CD4-positive, alpha-beta T cell treated with Interferon gamma for 1 hour (primary cell): ENCODE measurements around the gene TMEM187.
"Not testable (repeated sequence)": the region's sequence is repeated elsewhere in the genome, so short reads cannot be mapped to it uniquely, and the experiment has no call there.

Experiments
- DNase-seq: peaks from one replicate; pipeline ENCODE4 v3.0.0-alpha.2; 2020

The TMEM187 gene

DNA sequence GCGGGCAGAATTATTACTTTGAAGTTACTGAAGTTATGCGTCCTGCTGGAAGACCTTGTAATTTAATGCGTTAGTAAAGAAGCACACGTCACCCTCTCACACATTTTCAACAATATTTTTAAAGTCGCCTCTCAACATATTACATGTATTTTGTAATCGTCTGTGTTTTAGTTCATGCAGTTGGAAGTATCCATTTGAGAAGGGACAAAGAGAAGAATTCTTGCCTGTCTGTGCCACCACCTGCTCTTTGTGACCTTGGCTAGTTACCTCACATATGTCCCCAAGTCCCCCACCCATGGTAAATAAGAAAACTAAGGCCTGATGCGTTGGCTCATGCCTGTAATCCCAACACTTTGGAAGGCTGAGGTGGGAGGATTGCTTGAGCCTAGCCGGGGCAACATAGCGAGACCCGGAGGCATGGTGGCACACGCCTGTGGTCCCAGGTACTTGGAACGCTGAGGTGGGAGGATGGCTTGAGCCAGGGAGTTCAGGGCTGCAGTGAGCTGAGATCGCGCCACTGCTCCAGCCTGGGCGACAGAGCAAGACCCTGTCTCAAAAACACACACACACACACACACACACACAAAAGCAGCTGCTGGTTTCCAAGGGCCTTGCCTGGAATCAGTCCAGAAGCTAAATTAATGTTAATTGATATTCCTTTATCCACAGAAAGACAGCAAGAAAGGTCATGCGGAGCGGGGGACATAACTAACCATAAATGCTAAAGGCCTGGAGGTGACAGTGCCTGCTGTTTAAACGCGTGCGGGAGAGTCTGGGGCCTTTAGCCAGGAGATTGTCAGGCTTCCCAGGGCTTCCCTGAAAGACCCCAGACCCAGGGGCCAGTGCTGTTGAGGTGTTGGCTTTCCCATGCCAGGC lies 811 bp downstream of the TMEM187 start:
- DNase-seq, result no peak

DNA sequence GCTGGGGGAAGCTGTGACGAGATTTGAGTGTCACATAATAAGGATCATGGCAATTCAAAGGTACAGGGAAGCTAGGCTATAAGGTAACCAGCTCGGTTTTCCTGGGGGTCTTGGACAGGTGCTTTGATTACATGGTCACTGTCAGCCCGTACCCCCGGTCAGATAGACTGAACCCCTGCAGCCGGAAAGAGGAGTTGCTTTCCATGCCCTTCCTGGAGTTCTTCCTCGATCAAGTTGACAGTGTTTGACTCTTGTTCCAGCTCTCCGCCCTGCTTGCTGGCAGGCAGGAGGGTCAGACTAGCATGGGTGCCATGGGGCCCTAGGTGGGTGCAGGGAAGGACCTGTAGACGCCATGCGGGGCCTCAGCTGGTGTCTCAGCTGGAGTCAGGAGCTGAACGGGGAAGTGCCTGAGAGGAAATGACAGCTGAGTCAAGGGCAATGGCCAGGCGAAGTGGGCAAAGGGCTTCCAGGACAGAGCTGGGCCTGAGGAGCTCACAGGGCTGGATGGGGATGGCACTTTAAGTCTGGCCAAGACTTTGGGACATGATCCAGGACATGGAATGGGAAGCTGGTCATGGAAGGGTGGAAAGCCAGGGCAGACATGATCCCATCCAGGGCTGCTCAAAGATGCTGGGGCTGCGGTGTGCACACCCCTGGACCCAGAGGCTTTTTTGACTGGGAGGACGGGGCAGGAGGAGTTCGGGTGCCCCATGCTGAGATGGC lies 1.6 kb downstream of the TMEM187 start:
- DNase-seq, result no peak

DNA sequence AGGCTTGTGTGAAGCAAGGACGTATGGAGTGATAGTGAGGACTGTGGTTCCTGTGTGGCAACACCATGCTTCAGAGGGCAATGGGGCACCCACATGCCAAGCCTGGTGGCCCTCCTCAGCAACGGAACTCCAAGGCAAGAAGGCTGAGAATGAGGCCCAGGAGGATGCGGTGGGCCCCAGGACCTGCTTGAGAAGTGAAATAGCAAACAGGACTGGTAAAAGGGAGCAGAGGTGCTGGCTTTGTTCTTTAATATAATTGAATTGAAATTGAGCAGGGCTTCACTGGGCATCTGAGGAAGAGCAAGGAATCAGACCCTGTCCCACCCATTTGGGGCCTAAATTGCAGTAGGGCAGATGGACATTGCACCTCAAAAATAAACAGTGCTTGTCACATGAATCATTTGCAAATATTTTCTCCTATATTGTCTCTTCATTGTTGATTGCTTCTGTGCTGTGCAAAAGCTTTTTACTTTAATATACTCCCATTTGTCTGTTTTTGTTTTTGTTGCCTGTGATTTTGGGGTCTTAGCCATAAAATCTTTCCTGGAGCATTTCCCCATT lies 2.3 kb downstream of the TMEM187 start:
- no peak for DNase-seq

DNA sequence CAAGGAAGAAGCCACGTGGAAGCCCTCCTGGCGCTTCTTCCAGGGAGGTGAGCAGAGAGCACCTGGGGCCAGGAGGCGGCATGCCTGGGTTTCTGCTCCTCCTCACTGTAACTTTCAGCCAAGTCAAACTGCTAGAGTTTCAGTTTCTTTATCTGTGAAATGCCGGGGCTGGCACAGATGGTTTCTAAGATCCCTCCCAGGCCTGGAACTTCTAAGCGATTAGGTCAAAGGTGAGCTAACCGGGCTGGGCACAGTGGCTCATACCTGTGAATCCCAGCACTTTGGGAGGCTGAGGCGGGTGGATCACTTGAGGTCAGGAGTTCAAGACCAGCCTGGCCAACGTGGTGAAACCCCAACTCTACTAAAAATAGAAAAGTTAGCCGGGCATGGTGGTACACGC lies 7.8 kb downstream of the TMEM187 start:
- not testable (repeated sequence) for DNase-seq

DNA sequence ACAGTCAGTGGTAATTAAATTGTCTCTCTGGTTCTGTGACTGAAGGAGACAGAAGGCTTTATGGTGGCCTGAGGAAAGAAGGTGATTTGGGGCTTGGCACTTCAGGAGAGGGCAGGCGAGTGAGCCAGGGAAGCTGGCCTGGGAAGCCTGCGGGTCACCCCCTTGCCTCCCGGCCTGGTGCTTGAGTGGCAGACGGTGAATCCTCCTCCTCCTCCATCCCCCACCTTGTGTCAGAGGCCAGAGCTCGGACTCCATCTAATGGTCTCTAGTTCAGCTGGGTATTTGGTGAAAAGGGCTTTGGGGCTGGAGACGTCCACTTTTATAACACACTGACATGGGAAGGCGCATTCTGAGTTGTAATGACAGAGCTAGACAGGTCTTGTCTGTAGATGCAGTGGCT lies 8.7 kb downstream of the TMEM187 start:
- DNase-seq, result no peak

DNA sequence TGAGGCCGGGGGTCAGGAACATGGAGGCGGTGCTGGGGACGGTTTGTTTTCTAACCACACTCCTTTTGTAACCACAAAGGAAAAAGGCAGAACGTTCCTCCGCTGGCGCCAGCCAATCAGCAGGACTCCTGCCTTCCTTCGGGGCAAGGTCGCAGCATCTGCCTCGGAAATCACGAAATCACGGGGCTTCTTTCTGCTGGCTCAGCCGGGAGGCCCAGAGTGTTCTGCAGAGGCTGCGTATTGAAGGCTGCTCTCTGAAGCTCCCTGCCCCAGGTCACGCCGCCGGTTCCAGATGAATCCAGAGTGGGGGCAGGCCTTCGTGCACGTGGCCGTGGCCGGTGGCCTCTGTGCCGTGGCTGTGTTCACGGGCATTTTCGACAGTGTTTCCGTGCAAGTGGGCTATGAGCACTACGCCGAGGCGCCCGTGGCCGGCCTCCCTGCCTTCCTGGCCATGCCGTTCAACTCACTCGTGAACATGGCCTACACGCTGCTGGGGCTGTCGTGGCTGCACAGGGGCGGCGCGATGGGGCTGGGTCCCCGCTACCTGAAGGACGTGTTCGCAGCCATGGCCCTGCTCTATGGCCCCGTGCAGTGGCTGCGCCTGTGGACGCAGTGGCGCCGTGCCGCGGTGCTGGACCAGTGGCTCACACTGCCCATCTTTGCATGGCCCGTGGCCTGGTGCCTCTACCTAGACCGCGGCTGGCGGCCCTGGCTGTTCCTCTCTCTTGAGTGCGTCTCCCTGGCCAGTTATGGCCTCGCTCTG lies 9.4 kb downstream of the TMEM187 start:
- peak; percentile 69 for DNase-seq

DNA sequence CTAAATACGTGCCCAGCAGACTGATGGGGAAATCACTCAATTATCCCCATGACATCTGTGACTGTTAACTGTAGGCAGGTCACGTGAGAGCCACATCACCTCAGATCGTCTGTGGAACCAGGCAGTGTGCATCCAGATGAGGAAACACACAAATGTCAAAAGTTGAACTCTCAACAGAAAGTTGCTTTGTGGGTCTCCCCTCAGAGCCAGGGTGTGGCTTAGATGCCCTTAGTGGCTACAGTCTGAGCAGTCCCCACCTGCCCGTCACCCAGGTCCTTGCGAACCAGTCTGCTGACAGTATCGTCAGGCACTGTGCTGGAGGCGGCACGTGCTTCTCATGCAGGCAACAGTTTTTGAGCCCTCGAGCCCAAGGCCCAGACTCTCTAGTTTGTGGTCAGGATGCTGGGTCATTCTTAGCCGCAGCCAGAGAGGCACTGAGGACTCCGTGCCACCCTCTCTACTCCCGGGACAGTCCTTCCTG lies 10.8 kb downstream of the TMEM187 start:
- DNase-seq, result peak; percentile 44

DNA sequence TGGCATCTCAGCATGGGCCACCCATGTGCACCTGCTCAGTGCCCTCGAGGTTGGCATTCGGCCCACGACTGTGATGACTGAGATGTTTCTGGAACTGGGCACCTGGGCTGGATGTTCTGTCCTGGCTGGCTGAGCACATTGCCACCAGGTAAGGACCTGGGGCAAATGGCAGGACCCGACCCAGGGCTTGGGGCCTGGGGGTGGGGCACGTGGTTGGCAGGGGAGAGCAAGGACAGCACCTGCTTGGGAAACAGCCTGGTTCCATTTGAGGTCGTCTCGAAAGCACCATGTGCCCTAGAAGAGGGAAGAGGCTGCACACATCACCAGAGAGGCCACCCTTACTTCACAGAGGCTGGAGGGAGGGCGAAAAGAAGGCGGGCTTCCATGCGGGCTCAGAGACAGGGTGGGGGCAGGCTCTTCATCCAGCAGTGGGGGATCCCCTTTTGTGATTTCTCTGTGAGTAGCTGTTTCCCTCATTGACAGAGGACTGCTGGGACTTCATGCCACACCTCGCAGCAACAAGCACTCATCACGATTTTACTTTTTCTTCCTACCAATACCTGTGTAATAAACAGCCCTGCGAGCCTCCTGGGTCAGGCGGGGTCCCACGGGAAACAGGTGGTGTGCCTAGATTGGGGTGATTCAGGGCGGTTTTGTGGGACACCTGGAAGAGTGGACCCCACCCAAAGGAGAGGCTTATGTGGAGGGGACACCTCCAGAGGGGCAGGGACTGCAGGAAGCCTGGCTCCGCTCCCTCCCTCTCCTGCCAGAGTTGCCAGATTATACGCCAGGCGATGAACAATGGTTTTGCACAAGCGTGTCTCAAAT lies 12.0 kb downstream of the TMEM187 start:
- peak; percentile 37 for DNase-seq

DNA sequence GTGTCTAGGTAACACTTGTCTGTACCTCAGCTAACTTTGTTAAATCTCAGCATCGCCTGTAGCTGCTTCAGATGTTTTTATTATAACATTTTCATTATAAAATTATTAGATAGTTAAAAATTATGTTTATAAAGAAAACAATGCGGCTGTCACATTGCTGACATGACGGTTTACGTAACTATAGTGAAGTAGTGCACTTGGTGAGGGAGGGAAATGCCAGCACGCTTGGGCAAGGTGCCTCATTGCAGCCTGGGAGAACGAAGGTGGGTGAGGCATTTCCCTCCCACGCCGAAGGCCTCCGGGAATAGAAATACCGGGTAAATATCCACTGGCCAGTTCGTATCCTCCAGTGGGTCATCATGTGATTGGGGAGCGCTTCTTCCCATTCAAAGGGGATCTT lies 15.9 kb downstream of the TMEM187 start:
- no peak for DNase-seq

DNA sequence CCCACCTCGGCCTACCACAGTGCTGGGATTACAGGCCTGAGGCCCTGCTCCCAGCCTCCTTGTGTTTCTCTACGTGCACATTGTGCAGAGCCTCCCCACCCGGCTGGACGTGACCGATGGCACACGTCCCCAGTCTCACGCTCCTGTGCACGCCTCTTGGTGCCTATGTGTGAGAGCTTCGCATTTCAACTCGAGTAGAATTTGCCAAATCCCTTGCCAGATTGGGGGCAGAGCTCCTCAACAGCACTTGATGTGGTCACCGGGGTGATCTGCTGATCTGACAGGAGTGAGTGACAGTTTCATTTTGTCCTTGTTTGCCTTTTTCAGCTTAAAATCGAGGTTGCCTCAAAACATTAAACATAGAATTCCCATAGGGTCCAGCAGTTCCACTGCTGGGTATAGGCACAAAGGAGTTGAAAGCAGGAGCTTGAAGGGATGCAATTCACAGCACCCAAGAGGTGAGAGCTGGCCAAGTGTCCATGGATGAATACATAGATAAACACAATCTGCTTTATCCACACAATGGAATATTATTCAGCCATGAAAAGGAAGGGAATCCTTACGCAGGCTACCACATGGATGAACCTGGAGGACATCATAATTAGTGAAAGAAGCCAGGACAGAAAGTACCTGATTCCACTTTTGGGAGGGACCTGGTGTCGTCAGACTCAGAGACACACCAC lies 17.6 kb downstream of the TMEM187 start:
- no peak for DNase-seq

DNA sequence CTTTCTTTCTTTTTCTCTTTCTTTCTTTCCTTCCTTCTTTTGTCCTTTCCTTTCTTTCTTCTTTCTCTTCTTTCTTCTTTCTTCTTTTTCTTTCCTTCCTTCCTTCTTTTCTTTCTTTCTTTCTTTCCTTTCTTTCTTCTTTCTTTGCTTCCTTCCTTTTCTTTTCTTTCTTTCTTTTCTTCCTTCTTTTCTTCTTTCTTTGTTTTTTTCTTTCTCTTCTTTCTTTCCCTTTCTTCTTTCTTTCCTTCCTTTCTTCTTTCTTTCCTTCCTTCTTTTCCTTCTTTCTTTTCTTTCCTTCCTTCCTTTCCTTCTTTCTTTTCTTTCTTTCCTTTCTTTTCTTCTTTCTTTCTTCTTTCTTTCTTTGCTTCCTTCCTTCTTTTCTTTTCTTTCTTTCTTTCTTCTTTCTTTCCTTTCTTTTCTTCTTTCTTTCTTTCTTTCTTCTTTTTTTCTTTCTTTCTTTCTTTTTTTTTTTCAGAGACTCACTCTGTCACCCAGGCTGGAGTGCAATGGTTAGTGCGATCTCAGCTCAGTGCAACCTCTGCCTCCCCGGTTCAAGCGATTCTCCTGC lies 18.5 kb downstream of the TMEM187 start:
- DNase-seq, result no peak

DNA sequence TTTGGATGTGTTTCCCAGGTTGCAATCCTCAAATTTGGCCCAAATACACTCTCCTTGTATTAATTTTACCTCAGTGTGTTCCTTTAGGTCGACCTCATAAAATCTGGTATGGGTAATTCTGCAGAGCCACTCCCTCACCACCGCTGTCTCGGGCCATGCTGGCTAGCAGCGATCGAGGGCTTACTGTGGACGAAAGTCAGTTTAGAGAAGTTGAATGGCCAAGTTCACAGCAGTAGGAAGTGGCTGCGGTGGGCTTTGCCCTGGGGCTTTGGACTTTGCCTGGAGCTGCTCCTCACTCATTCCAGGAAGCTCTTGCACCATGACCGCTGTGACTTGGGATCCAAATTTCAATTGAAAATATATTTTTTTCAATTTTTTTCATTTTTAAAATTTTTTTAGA lies 19.6 kb downstream of the TMEM187 start:
- no peak for DNase-seq

DNA sequence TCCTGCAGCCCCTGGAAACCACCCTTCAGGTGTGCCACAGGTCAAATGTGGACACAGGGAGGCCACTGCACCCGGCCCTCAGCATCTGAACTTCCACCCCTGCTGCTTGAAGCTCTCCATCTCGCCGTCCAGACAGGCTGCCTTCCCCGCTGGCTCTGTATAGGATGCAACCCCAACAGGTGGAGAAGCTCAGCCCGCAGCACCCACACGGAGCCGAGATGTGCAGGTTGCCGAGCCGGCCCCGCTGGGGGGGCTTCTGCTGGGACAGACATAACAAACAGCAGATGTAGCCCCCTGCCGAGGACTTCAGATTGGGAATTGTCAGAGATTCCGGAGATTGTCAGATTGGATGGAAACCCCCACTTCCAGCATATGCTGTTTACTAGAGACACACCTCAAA lies 20.5 kb downstream of the TMEM187 start:
- DNase-seq, result no peak

DNA sequence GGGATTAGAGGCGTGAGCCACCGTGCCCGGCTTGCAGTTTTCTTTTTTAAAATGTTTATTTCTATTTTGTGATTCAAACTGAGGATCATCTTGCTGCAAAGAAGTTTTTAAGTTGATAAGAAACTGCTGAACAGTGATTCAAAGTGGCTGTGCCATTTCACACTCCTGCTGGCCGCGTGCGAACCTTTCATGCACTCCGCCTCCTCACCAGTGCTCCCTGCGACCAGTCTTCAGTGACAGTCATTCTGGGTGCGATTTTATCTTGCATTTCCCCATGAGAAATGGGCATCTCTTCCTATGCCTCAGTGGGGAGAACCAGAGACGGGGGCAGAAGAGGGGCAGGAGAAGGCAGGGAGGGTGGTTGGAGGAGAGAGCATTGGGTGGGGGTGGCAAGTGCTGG lies 21.4 kb downstream of the TMEM187 start:
- no peak for DNase-seq

DNA sequence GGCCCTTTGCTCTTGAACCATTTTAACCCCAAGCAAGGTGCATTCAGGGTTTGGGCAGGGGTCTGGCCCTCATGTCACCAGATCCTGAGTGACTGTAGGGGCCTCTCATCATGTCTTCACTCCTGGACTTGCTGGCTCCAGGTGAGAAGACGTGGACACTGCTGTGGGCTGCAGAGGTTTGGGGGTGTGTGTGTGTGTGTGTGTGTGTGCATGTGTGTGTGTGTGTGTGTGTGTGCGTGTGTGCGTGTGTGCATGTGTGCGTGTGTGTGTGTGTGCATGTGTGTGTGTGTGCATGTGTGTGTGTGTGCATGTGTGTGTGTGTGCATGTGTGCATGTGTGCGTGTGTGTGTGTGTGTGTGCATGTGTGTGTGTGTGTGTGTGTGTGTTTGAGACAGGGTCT lies 21.8 kb downstream of the TMEM187 start:
- not testable (repeated sequence) for DNase-seq

DNA sequence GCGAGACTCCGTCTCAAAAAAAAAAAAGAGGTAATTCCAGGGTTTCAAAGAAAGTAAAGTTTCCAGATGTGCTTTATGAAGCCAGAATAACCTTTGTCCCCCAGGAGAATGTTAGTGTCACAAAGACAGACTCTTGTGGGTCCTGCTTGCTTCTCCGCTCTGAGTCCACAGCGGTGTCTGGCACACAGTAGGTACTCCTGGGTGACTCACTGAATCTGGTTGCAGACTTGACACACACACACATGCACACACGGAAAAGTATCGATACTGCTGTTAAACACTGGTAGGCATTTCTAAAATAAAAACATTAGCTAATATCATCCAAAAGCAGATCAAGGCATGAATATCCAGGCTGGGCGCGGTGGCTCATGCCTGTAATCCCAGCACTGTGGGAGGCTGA lies 22.9 kb downstream of the TMEM187 start:
- DNase-seq, result no peak

DNA sequence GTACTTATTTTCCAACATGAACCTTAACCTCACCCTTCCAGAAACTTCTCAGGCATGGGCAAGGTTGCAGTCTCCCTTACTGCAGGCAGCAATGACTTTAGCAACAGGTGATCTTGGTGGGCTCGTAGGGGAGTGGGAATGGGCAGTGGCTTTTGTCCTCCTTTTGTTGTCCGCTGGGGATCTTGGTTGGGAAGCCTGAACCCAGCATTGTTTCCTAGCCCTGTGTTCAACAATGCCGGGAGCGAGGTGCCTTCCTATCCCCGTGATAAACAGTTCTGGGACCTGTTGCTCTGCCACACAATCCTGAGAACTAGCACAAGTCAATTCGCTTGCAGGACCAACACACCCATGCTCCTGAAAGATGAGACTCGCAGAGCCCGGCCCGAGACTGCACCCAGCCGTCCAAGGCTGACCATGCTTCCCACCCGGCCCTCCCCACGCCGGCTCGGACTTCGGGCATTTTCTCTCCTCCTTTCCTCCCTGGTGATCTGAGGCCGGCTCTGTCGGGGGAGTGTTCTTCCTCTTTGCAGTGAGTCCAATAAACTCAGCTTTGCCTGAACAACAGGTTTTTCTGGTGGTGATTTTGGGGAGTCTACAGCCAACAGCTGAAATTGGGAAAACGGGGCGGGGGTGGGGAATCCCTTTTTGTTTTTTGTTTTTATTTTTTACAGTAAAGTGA lies 26.9 kb downstream of the TMEM187 start:
- DNase-seq, result no peak

DNA sequence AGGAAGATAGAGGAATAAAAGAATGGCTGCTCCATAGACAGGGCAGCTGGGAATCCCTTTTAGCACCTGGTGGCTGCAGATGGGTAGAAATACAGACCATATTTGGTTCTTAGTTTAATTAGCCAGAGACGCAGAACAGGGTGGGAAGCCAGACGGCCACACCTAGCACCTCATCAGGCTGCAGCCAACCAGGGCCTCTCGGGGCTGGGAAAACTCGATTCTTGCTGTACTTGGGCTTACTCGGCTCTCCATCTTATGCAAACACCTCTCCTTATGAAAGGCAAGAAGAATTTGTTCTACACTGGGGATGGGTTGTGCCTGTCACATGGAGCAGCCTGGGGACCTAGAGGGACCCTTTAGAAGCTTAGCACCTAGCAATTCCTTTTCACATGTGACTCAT lies 27.5 kb downstream of the TMEM187 start:
- DNase-seq, result no peak

DNA sequence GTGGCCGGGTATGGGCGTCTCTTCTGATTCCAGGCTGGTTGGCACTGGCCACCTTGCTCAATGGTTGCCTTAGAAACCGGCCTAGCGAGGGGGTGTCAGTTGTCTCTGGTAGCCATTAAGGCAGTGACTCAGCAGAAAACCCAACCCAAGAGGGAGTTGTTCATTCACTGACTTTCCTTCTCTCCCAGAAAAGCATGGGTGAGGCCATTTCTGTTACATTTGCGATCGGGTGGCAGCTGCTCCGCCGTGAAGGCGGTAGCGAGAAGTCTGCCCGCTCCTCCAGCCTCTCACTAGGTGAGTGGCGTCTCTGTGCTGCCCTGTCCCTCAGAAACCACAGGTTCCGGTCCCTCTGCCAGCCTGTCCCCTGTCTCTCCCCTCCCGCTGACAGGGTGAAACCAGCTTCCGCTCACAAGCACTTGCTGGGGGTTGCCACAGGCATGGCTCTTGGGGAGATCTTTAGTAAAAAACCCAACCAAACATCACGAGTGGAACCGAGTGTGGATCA lies 29.7 kb downstream of the TMEM187 start:
- peak; percentile 69 for DNase-seq

DNA sequence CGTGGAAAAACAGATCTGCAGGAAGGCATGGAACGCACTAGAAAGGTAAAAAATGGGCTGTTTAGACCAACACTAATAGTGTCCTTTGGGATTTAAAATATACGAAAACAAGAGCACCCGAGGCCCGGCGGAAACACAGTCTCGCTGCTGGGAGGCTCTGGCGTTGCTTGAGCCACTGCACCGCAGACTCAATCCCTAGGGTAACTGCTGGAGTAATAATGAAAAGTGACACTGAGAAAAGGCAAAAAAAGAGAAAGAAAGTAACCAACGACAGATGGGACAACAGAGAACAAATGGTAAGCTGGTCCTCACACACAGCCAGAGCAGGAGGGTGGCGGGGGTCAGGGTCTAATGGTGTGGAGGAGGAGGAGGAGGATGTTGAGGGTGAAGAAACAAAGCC lies 31.8 kb downstream of the TMEM187 start:
- no peak for DNase-seq
